GM12892 (cell line): Measurements from ENCODE around the gene MOV10L1.
A peak's percentile ranks its signal among the peaks of the same experiment; 100 is the strongest.
"Not testable (repeated sequence)": the region's sequence is repeated elsewhere in the genome, so short reads cannot be mapped to it uniquely, and the experiment has no call there.

Source experiments
- DNase-seq: peaks from one replicate; pipeline ENCODE4 v3.0.0; 2011; ENCODE audit not compliant: insufficient read length
- FAIRE-seq: peaks from 2 replicates; lab custom pipeline; 2011; peaks lifted over from hg19 to GRCh38; lab: Jason Lieb, UNC
- POLR2A ChIP-seq: IDR thresholded peaks from 2 replicates; pipeline ENCODE4 v1.6.1; 2011; ENCODE audit warnings: low read depth, low read length, control low read depth
- POLR2AphosphoS5 ChIP-seq: IDR thresholded peaks from 2 replicates; pipeline ENCODE4 v1.6.1; 2011; ENCODE audit warnings: low read depth, low read length, control low read depth
- TAF1 ChIP-seq: IDR thresholded peaks from 2 replicates; pipeline ENCODE4 v1.6.1; 2011; ENCODE audit warnings: low read depth, mild to moderate bottlenecking, control low read depth, low read length, borderline replicate concordance

The MOV10L1 gene

DNA sequence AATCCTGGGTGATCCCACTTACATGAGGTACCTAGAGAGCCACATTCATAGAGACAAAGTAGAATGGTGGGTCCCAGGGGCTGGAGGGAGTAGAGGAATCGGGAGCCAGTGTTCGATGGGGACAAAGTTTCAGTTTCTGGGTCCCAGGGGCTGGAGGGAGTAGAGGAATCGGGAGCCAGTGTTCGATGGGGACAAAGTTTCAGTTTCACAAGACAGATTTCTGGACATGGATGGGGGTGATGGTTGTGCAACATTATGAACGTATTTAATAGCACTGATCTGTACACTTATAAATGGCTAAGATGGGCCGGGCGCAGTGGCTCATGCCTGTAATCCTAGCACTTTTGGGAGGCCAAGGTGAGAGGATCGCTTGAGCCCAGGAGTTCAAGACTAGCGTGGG lies 115.2 kb downstream of the MOV10L1 start:
- FAIRE-seq, DNase-seq: not testable (repeated sequence)
- 0 out of 2 replicates have a peak, but pooled peaks have one; percentile 2 for TF ChIP-seq POLR2AphosphoS5

DNA sequence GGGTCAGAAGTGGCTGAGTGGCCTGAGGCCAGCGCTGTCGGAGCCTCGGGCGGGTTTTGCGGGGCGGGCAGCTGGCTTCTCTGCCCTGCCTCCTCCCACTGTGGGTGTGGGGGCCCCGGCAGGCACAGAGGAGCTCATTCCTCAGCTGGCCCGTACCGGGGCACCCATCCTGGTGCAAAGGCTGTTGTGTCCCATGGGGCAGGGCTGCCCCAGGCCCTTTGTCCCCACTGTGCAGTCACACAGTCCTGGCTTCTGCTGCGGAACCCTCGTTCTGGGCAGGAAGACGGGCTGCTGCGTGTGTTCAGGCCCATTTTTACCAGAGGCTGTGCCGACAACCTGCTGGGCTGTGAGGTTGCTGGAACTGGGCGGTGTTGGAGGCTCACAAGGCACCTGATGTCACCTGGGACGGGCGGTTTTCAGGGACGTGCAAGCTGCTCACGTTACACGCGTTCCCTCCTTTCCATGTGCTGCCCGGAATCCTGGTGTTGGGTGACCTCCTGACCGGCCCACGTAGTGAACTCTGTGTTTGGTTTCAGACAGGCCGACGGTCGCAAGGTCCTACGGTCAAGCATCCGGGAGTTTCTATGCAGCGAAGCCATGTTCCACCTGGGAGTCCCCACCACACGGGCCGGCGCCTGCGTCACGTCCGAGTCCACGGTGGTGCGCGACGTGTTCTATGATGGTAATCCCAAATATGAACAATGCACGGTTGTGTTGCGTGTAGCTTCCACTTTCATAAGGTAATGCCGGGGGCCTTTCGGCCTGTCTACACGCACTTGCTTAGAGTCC lies 116.2 kb downstream of the MOV10L1 start:
- FAIRE-seq (peak; percentile 48), DNase-seq (no peak)
- TF ChIP-seq POLR2AphosphoS5 (no peak), POLR2A (no peak), TAF1 (no peak)

DNA sequence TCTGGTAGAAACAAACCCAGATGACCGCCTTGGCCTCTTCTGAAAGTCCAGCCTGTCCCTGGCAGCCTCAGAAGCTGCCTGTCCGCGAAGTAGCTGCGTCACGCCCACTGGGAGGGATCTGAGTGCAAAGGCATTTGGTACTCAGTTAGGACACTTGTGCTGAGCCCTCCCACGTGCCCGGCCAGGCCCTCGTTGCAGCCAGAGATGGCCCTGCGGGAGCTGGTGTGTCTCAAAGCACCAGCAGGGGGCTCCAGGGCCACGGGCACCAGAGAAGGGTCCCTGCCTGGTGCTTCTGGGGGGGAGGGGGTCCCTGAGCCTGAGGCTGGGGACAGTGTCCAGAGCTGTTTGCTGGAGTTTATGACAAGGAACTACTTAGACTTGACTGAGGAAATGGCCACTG lies 116.8 kb downstream of the MOV10L1 start:
- TF ChIP-seq POLR2AphosphoS5: no peak
- TF ChIP-seq TAF1: no peak
- no peak for TF ChIP-seq POLR2A
- DNase-seq (no peak), FAIRE-seq (no peak)

DNA sequence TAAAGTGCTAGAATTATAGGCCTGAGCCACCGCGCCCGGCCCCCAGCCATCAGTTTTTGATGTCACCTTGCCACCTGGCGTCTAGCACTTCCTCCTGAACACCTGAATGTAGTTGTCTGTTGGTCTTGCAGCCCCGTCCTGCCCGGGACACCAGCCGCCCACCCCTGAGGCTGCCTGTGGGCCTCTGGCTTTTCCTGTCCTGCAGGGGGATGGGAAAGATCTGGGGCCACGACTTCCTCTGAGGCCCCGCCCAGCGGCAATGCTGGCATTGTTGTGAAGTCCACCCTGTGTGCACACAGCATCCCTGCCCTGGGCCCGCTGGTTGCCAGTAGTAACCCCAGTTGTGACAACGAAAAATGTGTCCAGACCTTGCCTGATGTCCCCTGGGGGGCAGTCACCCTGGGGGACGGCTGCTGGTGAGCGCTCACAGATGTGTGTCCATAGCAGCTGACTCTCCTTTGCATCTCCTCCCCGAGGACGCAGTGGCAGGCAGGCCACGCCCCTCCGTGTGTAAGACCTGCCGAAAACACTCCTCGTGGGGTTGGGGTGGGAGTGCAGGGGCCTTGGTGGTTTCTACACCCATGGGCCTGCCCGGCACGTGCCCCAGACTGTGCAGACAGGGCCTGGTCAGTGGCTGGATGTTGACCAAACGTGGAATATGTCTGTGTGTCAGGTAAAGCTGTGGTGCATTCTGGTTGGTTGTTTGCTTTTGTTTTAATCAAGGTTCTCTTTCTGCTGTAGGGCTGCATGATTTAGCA lies 117.8 kb downstream of the MOV10L1 start:
- TF ChIP-seq POLR2A: no peak
- TF ChIP-seq POLR2AphosphoS5: no peak
- TF ChIP-seq TAF1: no peak
- DNase-seq (no peak), FAIRE-seq (no peak)

DNA sequence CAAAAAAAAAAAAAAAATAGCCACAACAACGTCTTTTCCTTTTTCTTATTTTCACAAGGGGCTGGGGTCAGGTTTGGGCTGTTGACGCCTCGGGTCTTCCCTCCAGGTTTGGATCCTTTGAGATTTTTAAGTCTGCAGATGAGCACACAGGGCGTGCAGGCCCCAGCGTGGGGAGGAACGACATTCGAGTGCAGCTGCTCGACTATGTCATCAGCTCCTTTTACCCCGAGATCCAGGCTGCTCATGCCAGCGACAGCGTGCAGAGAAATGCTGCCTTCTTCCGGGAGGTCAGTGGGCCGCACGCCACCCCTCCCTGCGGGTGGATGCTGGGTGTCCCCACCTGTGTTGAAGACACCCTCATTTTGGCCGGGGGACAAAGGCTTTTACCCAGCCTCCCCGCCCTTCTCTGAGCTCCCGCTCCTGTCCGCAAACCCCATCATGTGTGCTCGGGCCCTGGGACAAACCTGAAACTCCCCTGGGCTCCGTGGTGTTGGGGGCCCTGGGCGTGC lies 118.7 kb downstream of the MOV10L1 start:
- FAIRE-seq: no peak
- no peak for DNase-seq
- TF ChIP-seq POLR2AphosphoS5 (no peak), TAF1 (no peak), POLR2A (no peak)

DNA sequence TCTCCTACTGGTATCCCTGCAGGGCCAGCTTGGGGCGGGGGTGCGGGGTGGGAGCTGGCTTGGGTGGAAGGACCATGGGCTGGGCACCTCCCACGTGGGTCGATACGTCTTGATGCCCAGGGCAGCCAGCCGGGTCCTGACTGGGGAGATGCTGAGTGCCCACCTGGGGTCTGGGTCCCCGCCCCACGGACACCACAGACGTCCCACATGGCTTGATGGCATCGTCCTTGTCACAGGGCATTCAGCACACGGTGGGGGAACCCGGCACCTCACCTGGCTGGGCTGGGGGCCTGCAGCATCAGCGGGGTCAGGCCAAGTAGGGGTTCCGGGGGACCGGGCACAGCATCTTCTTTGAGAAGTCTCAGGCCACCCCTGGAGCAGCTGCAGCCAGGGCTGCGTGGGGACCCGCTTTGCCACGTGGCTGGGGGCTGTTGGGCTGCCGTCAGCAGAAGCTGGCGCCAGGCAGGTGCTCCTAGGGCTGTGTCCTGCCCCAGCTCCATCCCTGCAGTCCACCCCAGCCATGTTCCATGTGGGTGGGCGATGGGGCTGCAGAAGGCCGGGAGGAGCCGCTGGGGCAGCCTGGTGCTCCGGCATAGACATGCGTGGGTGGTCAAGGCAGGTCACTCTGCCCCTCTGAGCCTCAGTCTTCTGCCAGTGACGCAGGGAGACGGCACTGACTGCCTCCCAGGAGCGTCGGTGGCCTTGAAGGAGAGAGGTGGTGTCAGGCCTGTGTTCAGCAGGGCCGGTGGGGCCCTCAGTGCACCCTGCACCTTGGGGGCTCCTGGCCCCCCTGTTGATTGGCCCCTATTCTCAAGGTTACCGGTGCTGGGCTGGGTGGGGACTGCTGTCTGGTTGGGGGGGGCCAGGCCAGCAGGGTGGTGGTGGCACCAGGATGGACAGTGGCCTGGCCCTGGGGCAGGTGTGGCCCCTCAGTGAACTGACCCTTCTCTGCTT lies 119.4 kb downstream of the MOV10L1 start:
- FAIRE-seq (no peak), DNase-seq (no peak)
- TF ChIP-seq POLR2AphosphoS5 (peak; percentile 45; the same call in 1 of the 2 replicates), POLR2A (no peak; the same call in 1 of the 2 replicates)

DNA sequence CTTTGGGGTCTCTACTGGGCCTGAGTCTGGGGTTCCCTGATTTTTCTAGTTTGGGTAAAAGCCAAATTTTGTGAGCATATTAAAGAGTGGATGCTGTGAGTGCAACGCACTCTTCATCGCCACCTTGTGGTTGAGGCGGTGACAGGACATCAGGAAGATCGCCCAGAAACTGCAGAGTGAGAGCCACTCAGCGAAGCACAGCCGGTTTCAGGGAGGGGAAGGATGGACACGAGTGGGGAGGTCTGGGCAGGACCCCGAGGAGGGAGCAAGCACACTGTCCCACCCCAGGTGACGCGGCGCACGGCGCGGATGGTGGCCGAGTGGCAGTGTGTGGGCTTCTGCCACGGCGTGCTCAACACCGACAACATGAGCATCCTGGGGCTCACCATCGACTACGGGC lies 120.1 kb downstream of the MOV10L1 start:
- no peak for TF ChIP-seq TAF1
- no peak for TF ChIP-seq POLR2A
- TF ChIP-seq POLR2AphosphoS5: no peak
- DNase-seq: peak; percentile 82
- peak; percentile 92 for FAIRE-seq

DNA sequence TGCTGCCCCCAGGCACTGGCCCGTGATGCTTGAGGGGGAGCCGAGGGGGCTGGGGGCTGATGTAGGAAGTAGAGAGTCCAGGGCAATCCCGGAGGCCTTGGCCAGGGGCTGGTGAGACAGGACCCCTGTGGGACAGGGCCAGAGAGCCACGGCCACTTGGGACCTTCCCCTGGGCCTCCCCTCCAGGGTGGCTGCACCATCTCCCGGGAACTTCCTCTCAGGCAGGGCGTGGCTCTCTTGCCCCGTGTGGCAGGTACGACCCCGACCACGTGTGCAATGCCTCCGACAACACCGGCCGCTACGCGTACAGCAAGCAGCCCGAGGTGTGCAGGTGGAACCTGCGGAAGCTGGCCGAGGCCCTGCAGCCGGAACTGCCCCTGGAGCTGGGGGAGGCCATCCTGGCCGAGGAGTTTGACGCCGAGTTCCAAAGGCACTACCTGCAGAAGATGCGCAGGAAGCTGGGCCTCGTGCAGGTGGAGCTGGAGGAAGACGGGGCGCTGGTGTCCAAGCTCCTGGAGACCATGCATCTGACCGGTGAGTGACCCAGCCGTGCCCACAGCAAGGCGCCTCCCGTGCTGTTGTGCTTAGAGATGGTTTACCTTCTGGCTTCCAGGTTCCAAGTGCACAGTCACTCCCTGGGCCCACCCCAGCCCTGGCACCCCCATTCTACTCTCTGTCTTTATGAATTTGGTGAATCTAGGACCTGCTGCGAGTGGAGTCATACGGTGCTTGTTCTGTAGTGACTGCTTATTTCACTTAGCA lies 120.8 kb downstream of the MOV10L1 start:
- DNase-seq (no peak), FAIRE-seq (no peak)
- TF ChIP-seq POLR2A (0 out of 2 replicates have a peak, but pooled peaks have one; percentile 38), TAF1 (no peak), POLR2AphosphoS5 (no peak)

DNA sequence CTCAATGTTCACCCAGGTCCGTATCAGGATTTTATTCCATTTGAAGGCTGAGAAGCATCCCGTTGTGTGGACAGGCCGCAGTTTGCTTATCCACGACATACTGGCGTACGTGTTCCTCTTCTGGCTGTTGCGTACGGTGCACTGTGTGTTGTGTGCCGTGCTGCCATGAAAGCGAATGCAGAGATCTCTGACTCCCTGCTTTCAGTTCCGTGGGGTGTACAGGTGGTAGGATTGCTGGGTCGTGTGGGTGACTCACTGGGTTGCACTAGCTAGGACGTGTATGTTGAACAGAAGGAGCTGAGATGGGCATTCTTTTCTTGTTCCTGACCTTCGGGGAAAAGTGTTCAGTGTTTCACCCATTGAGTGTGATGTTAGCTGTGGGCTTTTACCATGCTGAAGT lies 121.3 kb downstream of the MOV10L1 start:
- DNase-seq: no peak
- TF ChIP-seq TAF1 (no peak), POLR2A (no peak), POLR2AphosphoS5 (no peak)
- FAIRE-seq: no peak
